Measurements from ENCODE around the gene PREB.
"Not testable (repeated sequence)": the region's sequence is repeated elsewhere in the genome, so short reads cannot be mapped to it uniquely, and the experiment has no call there.

Gene PREB

GRCh38 chr2:27127883-27128667, 6.4 kb downstream of the PREB start:
- no peak for DNase-seq (ENCODE audit: low read depth)

- DNase-seq (ENCODE audit: low read depth): no peak
These were observed 8.2 kb downstream of the PREB start for GRCh38 chr2:27126252-27126710.

- no peak for DNase-seq (ENCODE audit: low read depth)
These were observed 9.3 kb downstream of the PREB start for GRCh38 chr2:27125104-27125503.

- DNase-seq (ENCODE audit: low read depth): no peak
These were observed 10.9 kb downstream of the PREB start, which contains the start of gene ABHD1 for GRCh38 chr2:27123302-27124150. Gene ABHD1 (plus strand): TSS chr2:27123815. CDS start chr2:27123949, 134 bp downstream.

- no peak for DNase-seq (ENCODE audit: low read depth)
These were observed 11.6 kb downstream of the PREB start for GRCh38 chr2:27122791-27123190.

- DNase-seq (ENCODE audit: low read depth): no peak
These were observed 12.5 kb downstream of the PREB start for GRCh38 chr2:27121906-27122305.

GRCh38 chr2:27119330-27119670, 15.1 kb downstream of the PREB start:
- not testable (repeated sequence) for DNase-seq (ENCODE audit: low read depth)

- DNase-seq (ENCODE audit: low read depth): no peak
These were observed 15.7 kb downstream of the PREB start, which contains the start of gene CGREF1 for GRCh38 chr2:27118525-27119329. Gene CGREF1 (minus strand): TSS chr2:27119128. CDS start chr2:27104366, 14,762 bp downstream.

GRCh38 chr2:27117995-27118524, 16.4 kb downstream of the PREB start:
- DNase-seq (ENCODE audit: low read depth): no peak

- no peak for DNase-seq (ENCODE audit: low read depth)
These were observed 18.9 kb downstream of the PREB start for GRCh38 chr2:27115519-27115918.

GRCh38 chr2:27111392-27112078, 22.9 kb downstream of the PREB start:
- DNase-seq (ENCODE audit: low read depth): not testable (repeated sequence)

GRCh38 chr2:27110603-27111352, 23.7 kb downstream of the PREB start:
- not testable (repeated sequence) for DNase-seq (ENCODE audit: low read depth)

- DNase-seq (ENCODE audit: low read depth): no peak
These were observed 25.4 kb downstream of the PREB start for GRCh38 chr2:27109083-27109482.

- DNase-seq (ENCODE audit: low read depth): no peak
These were observed 26.2 kb downstream of the PREB start for GRCh38 chr2:27108221-27108620.

- DNase-seq (ENCODE audit: low read depth): no peak
These were observed 28.5 kb downstream of the PREB start for GRCh38 chr2:27105981-27106380.

- no peak for DNase-seq (ENCODE audit: low read depth)
These were observed 32.1 kb downstream of the PREB start for GRCh38 chr2:27102329-27102728.

GRCh38 chr2:27100036-27100435, 34.4 kb downstream of the PREB start:
- no peak for DNase-seq (ENCODE audit: low read depth)

GRCh38 chr2:27099334-27099955, 35.0 kb downstream of the PREB start:
- no peak for DNase-seq (ENCODE audit: low read depth)

GRCh38 chr2:27097341-27097740, 37.1 kb downstream of the PREB start:
- DNase-seq (ENCODE audit: low read depth): no peak

GRCh38 chr2:27096748-27097297, 37.6 kb downstream of the PREB start:
- DNase-seq (ENCODE audit: low read depth): no peak
